Hematopoietic multipotent progenitor cell treated with erythropoietin and hydrocortisone succinate and interleukin-3 and kit ligand, for 17 days (in vitro differentiated cells): Measurements from ENCODE around the gene C12orf76.

Experiments
- DNase-seq: peaks from one replicate; pipeline ENCODE4 v3.0.0-alpha.2; 2015; ENCODE audit warnings: low spot score

The C12orf76 gene

GRCh38 chr12:109994401-109995175, 53.7 kb downstream of the C12orf76 start:
- no peak for DNase-seq

- no peak for DNase-seq
These were observed 55.2 kb downstream of the C12orf76 start for GRCh38 chr12:109993091-109993490.

- no peak for DNase-seq
These were observed 56.7 kb downstream of the C12orf76 start for GRCh38 chr12:109991586-109991985.
